ENCODE results near the gene BUB1B. TPM values are rescaled to one million over a fixed set of nuclear protein-coding genes. Genes with fewer than 3 reads are reported as not detected.
A peak's percentile ranks its signal among the peaks of the same experiment; 100 is the strongest.

BUB1B gene
- total RNA-seq, 1 donor from 2014 or later, result 96.6 TPM

DNA sequence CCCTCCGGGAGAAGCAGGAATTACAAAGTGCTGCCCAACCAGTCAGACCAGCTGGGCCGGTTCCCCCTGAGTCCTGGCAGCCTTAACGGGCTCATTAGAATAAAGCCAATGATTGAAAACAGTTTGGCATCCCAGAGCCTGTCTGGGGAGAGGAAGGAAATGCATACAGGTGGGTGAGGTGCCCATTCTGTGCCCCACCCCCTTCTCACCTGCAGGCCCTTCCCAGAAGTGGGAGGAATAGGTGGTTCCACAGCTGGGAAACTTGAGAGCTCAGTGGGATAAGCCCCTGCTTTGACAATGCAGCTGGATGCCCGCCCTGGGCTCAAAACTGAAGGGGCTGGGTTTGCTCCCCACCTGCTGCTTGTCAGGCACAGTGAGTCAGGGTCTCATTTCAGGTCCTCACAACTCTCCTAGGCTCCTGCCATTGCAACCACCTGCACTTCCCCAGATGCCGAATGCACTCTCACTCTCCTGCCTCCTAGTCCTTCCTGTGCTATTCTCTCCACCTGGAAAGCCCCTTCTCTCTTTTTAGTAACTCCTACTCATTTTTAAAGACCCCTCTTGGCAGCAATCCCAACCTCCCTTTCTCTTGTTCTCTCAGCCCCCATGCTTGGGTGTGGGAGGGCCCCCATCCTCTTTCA, 5.5 kb upstream of the BUB1B start:
- Mint-ChIP-seq H3K4me3 (no peak overlapping the region), H3K27ac (ENCODE audit: unreplicated experiment) (no peak overlapping the region), H3K9me3 (no peaks in the 10 kb centered on the region), H3K4me1 (peaks cover 5% of the 10 kb centered on the region), H3K27me3 (ENCODE audit: low read depth) (no peaks in the 10 kb centered on the region), H3K36me3 (ENCODE audit: low read depth) (no peaks in the 10 kb centered on the region)
- DNase-seq (ENCODE audit: low read depth, low spot score), result no peak
- TF ChIP-seq, protein P1, sequence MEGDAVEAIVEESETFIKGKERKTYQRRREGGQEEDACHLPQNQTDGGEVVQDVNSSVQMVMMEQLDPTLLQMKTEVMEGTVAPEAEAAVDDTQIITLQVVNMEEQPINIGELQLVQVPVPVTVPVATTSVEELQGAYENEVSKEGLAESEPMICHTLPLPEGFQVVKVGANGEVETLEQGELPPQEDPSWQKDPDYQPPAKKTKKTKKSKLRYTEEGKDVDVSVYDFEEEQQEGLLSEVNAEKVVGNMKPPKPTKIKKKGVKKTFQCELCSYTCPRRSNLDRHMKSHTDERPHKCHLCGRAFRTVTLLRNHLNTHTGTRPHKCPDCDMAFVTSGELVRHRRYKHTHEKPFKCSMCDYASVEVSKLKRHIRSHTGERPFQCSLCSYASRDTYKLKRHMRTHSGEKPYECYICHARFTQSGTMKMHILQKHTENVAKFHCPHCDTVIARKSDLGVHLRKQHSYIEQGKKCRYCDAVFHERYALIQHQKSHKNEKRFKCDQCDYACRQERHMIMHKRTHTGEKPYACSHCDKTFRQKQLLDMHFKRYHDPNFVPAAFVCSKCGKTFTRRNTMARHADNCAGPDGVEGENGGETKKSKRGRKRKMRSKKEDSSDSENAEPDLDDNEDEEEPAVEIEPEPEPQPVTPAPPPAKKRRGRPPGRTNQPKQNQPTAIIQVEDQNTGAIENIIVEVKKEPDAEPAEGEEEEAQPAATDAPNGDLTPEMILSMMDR (conservative IDR thresholded peaks at IDR 0.05), result no peak

DNA sequence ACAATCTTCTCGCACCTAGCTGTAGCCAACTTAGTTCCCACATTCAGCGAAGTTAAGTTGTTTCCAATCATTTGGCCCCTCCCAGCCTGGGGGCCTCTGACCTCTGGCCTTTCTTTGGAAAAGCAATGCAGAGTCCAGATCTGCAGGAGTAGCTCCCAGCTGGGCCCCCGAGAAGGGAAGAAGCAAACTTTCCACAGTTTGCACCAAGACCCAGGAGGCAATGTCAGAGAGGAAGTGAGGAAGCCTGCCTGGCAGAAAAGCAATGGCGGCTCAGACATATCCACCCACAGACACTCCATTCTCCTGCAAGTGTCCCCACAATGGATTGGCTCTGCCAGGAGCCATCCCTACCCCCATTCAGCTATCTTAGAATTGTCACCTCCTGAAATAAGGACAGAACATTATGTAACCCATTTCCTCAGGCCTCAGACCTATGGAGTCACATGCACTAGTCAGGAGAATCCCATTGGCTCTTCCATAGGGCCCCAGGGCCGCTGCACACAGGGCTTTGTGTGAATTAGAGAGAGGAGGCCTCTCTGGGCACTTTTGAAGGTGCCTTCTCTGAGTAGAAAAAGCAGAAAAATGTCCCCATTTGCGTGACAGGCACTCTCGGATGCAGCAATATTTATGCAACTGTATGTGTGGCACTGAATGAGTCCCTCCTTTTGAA, 3.0 kb upstream of the BUB1B start:
- TF ChIP-seq, protein P1 (conservative IDR thresholded peaks at IDR 0.05), result no peak
- H3K4me1 Mint-ChIP-seq, result peaks cover 5% of the 10 kb centered on the region
- no peaks in the 10 kb centered on the region for H3K27me3 Mint-ChIP-seq (ENCODE audit: low read depth)
- H3K36me3 Mint-ChIP-seq (ENCODE audit: low read depth), result no peaks in the 10 kb centered on the region
- no peak for DNase-seq (ENCODE audit: low read depth, low spot score)
- H3K4me3 Mint-ChIP-seq, result no peak overlapping the region
- no peaks in the 10 kb centered on the region for H3K9me3 Mint-ChIP-seq
- H3K27ac Mint-ChIP-seq (ENCODE audit: unreplicated experiment), result peak overlapping the region; percentile 39

DNA sequence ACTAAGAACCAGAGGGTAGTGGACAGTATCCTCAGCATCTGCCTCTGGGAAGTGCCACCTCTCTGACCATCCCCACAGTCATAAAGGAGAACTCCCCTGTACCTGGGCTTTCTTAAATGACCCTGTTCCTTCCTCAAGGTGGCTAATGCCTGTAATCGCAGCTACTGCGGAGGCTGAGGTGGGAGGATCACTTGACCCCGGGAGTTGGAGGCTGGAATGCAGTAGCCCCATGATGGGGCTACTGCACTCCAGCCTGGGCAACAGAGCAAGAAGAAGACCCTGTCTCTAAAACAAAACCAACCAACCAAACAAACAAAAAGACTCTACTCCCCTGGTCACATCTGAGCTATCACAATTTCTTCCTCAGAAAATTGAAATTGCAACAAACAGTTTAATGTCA, 848 bp upstream of the BUB1B start:
- H3K4me3 Mint-ChIP-seq, result peak overlapping the region; percentile 33
- TF ChIP-seq, protein P1 (conservative IDR thresholded peaks at IDR 0.05), result no peak
- H3K9me3 Mint-ChIP-seq, result no peaks in the 10 kb centered on the region
- DNase-seq (ENCODE audit: low read depth, low spot score), result no peak
- H3K27me3 Mint-ChIP-seq (ENCODE audit: low read depth), result no peaks in the 10 kb centered on the region
- H3K36me3 Mint-ChIP-seq (ENCODE audit: low read depth), result peaks cover 2% of the 10 kb centered on the region
- no peak overlapping the region for H3K27ac Mint-ChIP-seq (ENCODE audit: unreplicated experiment)
- peaks cover 9% of the 10 kb centered on the region for H3K4me1 Mint-ChIP-seq

DNA sequence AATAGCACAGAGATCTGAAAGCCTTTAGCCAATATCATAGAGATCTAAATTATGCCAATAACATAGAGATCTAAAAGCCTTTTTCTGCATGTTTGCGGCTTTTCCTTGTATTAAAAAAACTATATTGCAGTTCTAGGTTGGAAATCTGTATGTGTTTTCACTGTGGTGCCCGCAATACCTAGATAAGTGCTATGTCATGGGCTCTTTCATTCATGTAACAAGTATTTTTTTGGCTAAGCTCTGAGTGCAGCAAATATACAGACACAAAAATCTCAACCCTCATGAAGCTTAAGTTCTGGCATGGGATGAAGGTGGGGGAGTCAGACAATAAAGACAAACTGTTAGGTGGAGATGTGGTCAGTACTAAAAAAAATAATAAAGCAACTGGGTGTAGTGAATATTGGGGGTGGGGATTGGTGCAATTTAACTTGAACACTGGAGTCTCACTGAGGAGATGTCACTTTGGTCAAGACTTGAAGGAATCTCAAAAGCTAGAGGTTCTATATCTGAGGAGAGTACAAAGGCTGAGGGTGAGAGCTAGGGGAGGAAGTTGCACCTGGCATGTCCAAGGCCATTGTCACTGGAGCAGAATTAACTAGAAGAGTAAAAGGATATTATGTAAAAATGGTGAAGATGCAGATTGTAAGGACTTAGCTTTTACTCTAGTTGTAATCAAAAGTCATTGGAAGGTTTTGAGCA, 973 bp downstream of the BUB1B start:
- Mint-ChIP-seq H3K27ac (ENCODE audit: unreplicated experiment) (no peak overlapping the region), H3K9me3 (no peaks in the 10 kb centered on the region), H3K4me3 (no peak overlapping the region), H3K36me3 (ENCODE audit: low read depth) (peaks cover 6% of the 10 kb centered on the region), H3K27me3 (ENCODE audit: low read depth) (no peaks in the 10 kb centered on the region), H3K4me1 (peaks cover 9% of the 10 kb centered on the region)
- TF ChIP-seq, protein P1 (conservative IDR thresholded peaks at IDR 0.05), result no peak
- no peak for DNase-seq (ENCODE audit: low read depth, low spot score)

DNA sequence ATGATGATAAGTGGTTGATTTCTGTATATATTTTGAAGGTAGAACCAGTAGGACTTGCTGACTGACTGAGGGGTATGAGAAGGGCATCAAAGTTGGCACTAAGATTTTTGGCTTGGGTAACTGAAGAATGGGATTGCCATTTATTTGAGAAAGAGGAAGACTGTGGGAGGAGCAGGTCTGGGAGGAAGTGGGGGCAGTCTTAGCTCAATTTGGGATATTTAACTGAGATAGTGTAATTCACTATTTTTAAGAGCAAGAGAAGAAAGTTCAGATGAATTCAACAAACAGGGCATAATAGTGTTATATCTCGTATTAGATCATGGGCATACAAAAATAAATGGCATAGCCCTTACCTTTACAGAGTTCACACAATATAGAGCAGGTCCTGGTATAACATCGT, 1.7 kb downstream of the BUB1B start:
- TF ChIP-seq, protein P1 (conservative IDR thresholded peaks at IDR 0.05), result no peak
- Mint-ChIP-seq H3K4me1 (peaks cover 9% of the 10 kb centered on the region), H3K27ac (ENCODE audit: unreplicated experiment) (no peak overlapping the region), H3K9me3 (no peaks in the 10 kb centered on the region), H3K36me3 (ENCODE audit: low read depth) (peaks cover 7% of the 10 kb centered on the region), H3K4me3 (no peak overlapping the region), H3K27me3 (ENCODE audit: low read depth) (no peaks in the 10 kb centered on the region)
- no peak for DNase-seq (ENCODE audit: low read depth, low spot score)
